ENCODE results near the gene BLMH. TPM values are rescaled to one million over a fixed set of nuclear protein-coding genes. Genes with fewer than 3 reads are reported as not detected.

The BLMH gene
- total RNA-seq, 3 donors from 2014 or later, result 20.5 to 29.4 (median 21.3) TPM

DNA sequence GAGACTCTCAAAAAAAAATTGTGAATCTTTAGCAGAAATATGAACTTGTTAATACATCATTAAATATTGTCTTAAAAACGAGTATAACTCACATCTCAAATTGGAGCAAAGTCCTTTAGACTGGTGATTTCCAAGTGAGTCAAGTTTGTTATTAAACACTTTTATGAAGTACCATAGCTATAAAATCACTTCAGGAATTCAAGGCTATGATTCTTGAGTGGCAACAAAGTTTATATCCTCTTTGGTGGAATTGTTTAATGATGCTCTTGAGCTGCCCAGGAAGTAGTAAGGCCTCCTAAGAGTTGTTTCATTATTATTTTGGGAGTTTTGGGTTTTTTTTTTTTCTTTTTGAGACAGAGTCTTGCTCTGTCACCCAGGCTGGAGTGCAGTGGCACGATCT lies 16.7 kb upstream of the BLMH start:
- Histone ChIP-seq H3K4me3 (no peak overlapping the region), H3K9me3 (no peaks in the 10 kb centered on the region), H3K27me3 (no peaks in the 10 kb centered on the region), H3K27ac (no peak overlapping the region), H3K36me3 (no peaks in the 10 kb centered on the region), H3K4me1 (no peaks in the 10 kb centered on the region)
- intact Hi-C loops (cut with DNase I; ENCODE audit: low total_unique reads), result no loop called here
- TF ChIP-seq POLR2AphosphoS5 (IDR thresholded peaks at IDR 0.05) (no peak), CTCF (IDR thresholded peaks at IDR 0.05) (no peak), POLR2A (IDR thresholded peaks at IDR 0.05) (no peak)
- DNase-seq (ENCODE audit: low spot score in 2 of 2), result no peak

DNA sequence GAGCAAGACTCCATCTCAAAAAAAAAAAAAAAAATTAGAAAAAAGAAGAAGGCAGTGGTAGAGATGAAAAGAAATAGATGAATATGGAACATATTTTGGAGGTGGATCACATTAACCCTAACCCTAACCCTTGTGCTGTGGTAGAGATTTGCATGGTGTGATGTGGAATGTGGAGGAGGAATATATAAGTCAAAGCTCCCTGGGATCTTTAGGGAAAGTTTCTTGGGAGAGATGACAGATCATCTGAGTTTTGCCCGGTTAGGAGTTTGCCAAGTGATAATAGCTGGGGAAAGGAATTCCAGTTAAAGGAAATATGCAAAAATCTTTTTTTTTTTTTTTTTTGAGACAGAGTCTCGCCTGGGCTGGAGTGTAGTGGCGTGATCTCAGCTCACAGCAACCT lies 13.0 kb upstream of the BLMH start:
- no peak overlapping the region for H3K27ac ChIP-seq
- H3K9me3 ChIP-seq, result peaks cover 0 to 4% of the 10 kb centered on the region in 2 donors
- no peak for DNase-seq (ENCODE audit: low spot score in 2 of 2)
- H3K4me3 ChIP-seq, result no peak overlapping the region
- H3K36me3 ChIP-seq, result no peaks in the 10 kb centered on the region
- no peak for TF ChIP-seq POLR2A (IDR thresholded peaks at IDR 0.05)
- TF ChIP-seq POLR2AphosphoS5 (IDR thresholded peaks at IDR 0.05), result no peak
- TF ChIP-seq CTCF (IDR thresholded peaks at IDR 0.05), result no peak
- no peaks in the 10 kb centered on the region for H3K4me1 ChIP-seq
- intact Hi-C loops (cut with DNase I; ENCODE audit: low total_unique reads), result no loop called here
- H3K27me3 ChIP-seq, result no peaks in the 10 kb centered on the region

DNA sequence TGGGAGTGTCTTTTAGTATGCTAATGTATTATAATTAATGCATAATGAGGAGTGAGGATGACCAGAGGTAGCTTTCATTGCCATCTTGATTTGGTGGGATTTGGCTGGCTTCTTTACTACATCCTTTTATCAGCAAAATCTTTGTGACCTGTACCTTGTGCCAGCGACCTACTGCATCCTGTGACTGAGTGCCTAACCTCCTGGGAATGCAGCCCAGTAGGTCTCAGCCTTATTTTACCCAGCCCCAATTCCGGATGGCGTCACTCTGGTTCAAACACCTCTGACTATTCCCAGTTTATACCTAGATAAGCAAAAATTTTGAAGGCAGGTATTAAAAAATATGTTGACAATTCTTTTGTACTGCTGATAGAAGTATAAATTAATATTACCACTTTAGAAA lies 10.5 kb upstream of the BLMH start:
- Histone ChIP-seq H3K4me1 (no peaks in the 10 kb centered on the region), H3K9me3 (peaks cover 0 to 4% of the 10 kb centered on the region in 2 donors), H3K4me3 (no peak overlapping the region), H3K27me3 (no peaks in the 10 kb centered on the region), H3K27ac (no peak overlapping the region), H3K36me3 (no peaks in the 10 kb centered on the region)
- no peak for DNase-seq (ENCODE audit: low spot score in 2 of 2)
- TF ChIP-seq CTCF (IDR thresholded peaks at IDR 0.05), result no peak
- TF ChIP-seq POLR2AphosphoS5 (IDR thresholded peaks at IDR 0.05), result no peak
- TF ChIP-seq POLR2A (IDR thresholded peaks at IDR 0.05), result no peak
- intact Hi-C loops (cut with DNase I; ENCODE audit: low total_unique reads), result no loop called here

- TF ChIP-seq POLR2AphosphoS5 (IDR thresholded peaks at IDR 0.05) (no peak), POLR2A (IDR thresholded peaks at IDR 0.05) (no peak), CTCF (IDR thresholded peaks at IDR 0.05) (no peak)
These were observed 9.1 kb upstream of the BLMH start for GRCh38 chr17:30300818-30301217.

GRCh38 chr17:30299000-30299399 lies 7.3 kb upstream of the BLMH start:
- TF ChIP-seq POLR2AphosphoS5 (IDR thresholded peaks at IDR 0.05), result no peak
- TF ChIP-seq CTCF (IDR thresholded peaks at IDR 0.05), result no peak
- TF ChIP-seq POLR2A (IDR thresholded peaks at IDR 0.05), result no peak
- Histone ChIP-seq H3K9me3 (peaks cover 0 to 4% of the 10 kb centered on the region in 2 donors), H3K27ac (no peak overlapping the region), H3K36me3 (no peaks in the 10 kb centered on the region), H3K4me3 (no peak overlapping the region), H3K27me3 (no peaks in the 10 kb centered on the region), H3K4me1 (no peaks in the 10 kb centered on the region)
- intact Hi-C loops (cut with DNase I; ENCODE audit: low total_unique reads), result no loop called here
- no peak for DNase-seq (ENCODE audit: low spot score in 2 of 2)

More at GRCh38 chr17:30300818-30301217, 9.1 kb upstream of the BLMH start:
- peaks cover 0 to 4% of the 10 kb centered on the region in 2 donors for H3K9me3 ChIP-seq
- H3K4me3 ChIP-seq, result no peak overlapping the region
- intact Hi-C loops (cut with DNase I; ENCODE audit: low total_unique reads), result no loop called here
- H3K36me3 ChIP-seq, result no peaks in the 10 kb centered on the region
- H3K4me1 ChIP-seq, result no peaks in the 10 kb centered on the region
- DNase-seq (ENCODE audit: low spot score in 2 of 2), result no peak
- H3K27ac ChIP-seq, result no peak overlapping the region
- no peaks in the 10 kb centered on the region for H3K27me3 ChIP-seq
